Ecto neural progenitor cell (in vitro differentiated cells): ENCODE measurements around the gene SLC1A5.

Experiments
- DNase-seq: peaks from one replicate; pipeline ENCODE4 v3.0.0-alpha.2; 2018; ENCODE audit warnings: low spot score

SLC1A5 gene

DNA sequence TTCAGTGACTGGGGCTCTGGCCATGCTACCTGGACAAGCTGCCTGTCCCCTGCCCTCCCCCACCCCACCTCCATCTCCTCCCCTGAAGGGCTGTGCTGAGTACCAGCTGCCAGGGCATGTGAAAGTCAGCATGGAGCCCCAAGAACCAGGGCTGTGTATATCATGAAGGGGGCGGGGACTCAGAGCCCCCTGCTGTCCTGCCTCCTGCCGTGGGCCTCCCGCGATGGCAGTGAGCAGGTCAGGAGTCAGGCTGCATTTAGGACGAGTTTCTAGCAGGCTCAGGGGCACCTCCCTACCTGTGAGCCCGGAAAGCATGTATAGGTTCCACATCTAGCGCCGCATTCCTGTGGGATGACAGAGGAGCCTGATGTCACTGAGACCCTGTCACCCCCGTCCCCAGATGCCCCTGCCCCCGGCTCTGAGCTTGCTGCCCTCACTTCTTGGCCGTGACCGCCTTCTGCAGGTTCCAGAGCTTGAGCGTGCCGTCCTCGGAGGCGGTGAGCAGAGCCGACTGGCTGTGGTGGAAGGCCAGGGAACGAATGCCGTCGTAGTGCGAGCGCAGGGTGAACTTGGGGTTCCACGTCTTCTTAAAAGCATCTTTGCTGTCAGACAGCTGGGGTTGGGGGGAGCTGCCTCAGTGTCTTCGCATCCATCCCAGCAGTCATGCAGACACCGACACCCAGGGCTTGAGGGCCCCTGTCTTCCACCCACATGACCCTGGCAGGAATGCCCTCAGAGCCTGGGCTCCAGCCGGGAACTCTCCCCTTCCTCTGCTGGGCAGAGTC lies 63.2 kb downstream of the SLC1A5 start:
- DNase-seq = no peak
